ENCODE data around the gene CACHD1. TPM values are rescaled to one million over a fixed set of nuclear protein-coding genes. Genes with fewer than 3 reads are reported as not detected.

The CACHD1 gene
- total RNA-seq, 1 experiment from 2014 or later = 3.9 TPM

DNA sequence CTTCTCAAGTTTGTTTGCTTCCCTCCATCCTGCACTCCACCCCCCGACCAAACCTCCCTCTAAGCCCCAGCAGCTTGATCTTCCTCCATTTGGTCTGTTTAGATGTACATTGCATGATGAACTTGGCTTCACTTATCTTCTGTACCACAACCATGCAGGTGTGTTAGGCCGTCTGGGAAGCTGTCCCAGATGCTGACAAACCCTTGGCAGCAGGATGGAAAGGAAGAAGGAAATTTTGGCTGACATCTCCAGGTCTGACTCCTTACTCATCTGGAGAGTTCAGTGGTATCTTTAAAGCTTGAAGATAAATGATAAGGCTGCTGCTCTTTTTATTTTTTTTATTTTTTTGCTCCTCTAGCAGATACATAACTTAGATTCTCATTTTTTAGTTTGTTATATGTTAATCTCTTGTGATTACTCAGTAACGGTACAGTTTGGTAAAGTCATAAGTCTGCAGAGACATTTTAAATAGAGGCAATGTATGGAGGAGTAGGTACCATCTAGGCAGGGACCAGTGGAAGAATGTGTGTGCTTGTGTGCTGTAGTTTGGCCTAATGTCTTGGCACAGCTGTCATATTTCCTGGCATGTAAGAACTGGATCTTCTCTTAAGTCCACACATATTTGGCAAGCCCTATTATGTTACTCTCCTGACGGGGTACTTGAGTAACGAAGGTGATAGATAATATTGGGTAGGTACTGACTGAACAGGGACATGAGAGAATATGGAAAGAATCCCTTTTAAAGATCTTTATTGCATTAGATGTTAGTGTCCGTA is 79.7 kb downstream of the CACHD1 start:
- Mint-ChIP-seq H3K9me3 (ENCODE audit: unreplicated experiment) (no peaks in the 10 kb centered on the region), H3K36me3 (ENCODE audit: insufficient read depth, unreplicated experiment) (no peaks in the 10 kb centered on the region), H3K27me3 (ENCODE audit: insufficient read depth, unreplicated experiment) (no peaks in the 10 kb centered on the region), H3K4me1 (ENCODE audit: insufficient read depth, unreplicated experiment) (peaks cover 16% of the 10 kb centered on the region), H3K27ac (ENCODE audit: low read depth, unreplicated experiment) (no peak overlapping the region), H3K4me3 (ENCODE audit: unreplicated experiment) (no peak overlapping the region)
- intact Hi-C loops (cut with micrococcal nuclease) = no loop called here
- BruUV-seq (replicated peaks) = no TSS peak
- ChIA-PET CTCF (interaction anchor here (1.1 kb wide), 1 partner anchor 8 kb away, joined by 3 read pairs; no protein-coding TSS in a partner anchor), POLR2A (interaction anchor here (0.6 to 0.7 kb wide), 2 partner anchors 14 to 21 kb away, joined by 3 to 4 read pairs; no protein-coding TSS in a partner anchor)
- TF ChIP-seq, protein P1, sequence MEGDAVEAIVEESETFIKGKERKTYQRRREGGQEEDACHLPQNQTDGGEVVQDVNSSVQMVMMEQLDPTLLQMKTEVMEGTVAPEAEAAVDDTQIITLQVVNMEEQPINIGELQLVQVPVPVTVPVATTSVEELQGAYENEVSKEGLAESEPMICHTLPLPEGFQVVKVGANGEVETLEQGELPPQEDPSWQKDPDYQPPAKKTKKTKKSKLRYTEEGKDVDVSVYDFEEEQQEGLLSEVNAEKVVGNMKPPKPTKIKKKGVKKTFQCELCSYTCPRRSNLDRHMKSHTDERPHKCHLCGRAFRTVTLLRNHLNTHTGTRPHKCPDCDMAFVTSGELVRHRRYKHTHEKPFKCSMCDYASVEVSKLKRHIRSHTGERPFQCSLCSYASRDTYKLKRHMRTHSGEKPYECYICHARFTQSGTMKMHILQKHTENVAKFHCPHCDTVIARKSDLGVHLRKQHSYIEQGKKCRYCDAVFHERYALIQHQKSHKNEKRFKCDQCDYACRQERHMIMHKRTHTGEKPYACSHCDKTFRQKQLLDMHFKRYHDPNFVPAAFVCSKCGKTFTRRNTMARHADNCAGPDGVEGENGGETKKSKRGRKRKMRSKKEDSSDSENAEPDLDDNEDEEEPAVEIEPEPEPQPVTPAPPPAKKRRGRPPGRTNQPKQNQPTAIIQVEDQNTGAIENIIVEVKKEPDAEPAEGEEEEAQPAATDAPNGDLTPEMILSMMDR (IDR thresholded peaks at IDR 0.05; ENCODE audit: unreplicated experiment) = no peak
- DNase-seq (ENCODE audit: unreplicated experiment) = no peak

DNA sequence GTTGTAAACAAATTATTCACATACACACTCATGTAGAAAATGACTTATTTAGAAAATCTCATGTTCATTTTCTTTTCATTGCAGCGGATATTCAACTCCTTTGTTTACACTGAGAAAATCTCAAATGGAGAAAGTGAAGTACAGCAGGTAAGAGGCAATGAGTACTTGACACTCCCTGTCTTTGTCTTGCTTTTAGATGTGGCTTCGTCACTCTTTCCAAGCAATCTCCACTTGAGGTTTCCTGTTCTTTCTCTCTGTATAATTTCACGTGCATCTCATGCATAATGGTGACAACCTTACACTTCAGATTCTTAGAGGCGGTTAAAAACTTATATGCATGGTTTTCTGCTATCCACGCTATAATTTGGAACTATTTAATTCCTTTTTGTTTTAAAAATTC is 80.6 kb downstream of the CACHD1 start:
- intact Hi-C loops (cut with micrococcal nuclease) = no loop called here
- POLR2A ChIA-PET = no interaction called here
- no peak for DNase-seq (ENCODE audit: unreplicated experiment)
- Mint-ChIP-seq H3K27ac (ENCODE audit: low read depth, unreplicated experiment) (no peak overlapping the region), H3K4me3 (ENCODE audit: unreplicated experiment) (no peak overlapping the region), H3K9me3 (ENCODE audit: unreplicated experiment) (no peaks in the 10 kb centered on the region), H3K4me1 (ENCODE audit: insufficient read depth, unreplicated experiment) (peaks cover 17% of the 10 kb centered on the region), H3K27me3 (ENCODE audit: insufficient read depth, unreplicated experiment) (no peaks in the 10 kb centered on the region), H3K36me3 (ENCODE audit: insufficient read depth, unreplicated experiment) (no peaks in the 10 kb centered on the region)
- no TSS peak for BruUV-seq (replicated peaks)
- CTCF ChIA-PET = interaction anchor here (0.7 to 0.9 kb wide), 2 partner anchors 18 to 282 kb away, joined by 5 to 8 read pairs; no protein-coding TSS in a partner anchor
- TF ChIP-seq, protein P1 (IDR thresholded peaks at IDR 0.05; ENCODE audit: unreplicated experiment) = no peak

DNA sequence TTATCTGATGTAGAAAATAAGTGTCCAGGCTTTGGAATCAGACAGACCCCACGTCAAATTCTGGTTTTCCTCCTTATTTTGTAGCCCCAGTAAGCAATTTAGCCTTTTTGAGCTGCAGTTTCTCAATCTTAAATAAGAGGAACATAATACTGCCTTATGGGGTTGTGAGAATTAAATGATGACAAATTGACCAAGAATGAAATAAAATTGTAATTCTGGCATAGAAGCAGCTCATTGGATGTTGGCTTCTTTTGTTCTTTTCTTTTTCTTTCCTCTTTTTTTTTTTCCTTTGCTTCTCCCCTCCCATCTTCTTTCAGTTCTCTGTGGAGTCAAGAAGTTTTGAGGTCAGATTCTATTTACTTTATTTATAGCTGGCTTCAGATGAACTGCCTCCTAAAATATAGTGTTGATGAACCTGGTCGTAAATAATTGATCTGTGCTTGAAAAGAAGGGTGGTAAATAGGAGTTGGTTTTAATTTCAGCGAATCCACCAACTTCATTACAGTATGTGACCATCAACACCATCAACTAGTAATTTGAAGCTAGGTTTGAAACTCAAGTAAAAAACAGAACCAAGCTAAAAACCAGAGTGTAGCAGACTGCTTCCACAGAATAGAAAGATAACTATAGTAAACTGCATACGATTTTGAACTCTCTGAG is 81.1 kb downstream of the CACHD1 start:
- CTCF ChIA-PET = interaction anchor here (0.6 to 0.9 kb wide), 3 partner anchors 19 to 908 kb away, joined by 4 to 8 read pairs (median 5); no protein-coding TSS in a partner anchor
- no TSS peak for BruUV-seq (replicated peaks)

DNA sequence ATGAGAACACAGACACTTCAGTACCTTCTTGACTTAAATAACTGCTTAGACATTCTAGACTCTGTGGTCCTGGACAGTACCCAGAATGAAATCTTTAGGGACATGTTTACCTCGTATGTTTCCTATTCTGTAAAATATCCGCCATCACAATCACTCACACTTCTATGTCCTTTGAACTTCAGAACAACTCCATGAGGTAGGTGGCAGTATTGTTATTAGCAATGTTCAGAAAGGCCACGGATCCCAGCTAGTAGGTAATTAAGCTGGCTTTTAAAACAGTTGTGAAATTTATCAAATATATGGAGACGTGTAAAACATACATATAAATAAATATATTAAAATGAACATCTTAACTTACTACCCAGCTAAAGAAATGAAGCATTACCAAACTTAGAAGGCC is 83.4 kb downstream of the CACHD1 start:
- POLR2A ChIA-PET = interaction anchor here (1.0 kb wide), 1 partner anchor 102 kb away, joined by 4 read pairs; no protein-coding TSS in a partner anchor
- TF ChIP-seq, protein P1 (IDR thresholded peaks at IDR 0.05; ENCODE audit: unreplicated experiment) = no peak
- Mint-ChIP-seq H3K9me3 (ENCODE audit: unreplicated experiment) (no peaks in the 10 kb centered on the region), H3K27ac (ENCODE audit: low read depth, unreplicated experiment) (no peak overlapping the region), H3K27me3 (ENCODE audit: insufficient read depth, unreplicated experiment) (no peaks in the 10 kb centered on the region), H3K4me3 (ENCODE audit: unreplicated experiment) (no peak overlapping the region), H3K4me1 (ENCODE audit: insufficient read depth, unreplicated experiment) (peaks cover 23% of the 10 kb centered on the region), H3K36me3 (ENCODE audit: insufficient read depth, unreplicated experiment) (no peaks in the 10 kb centered on the region)
- BruUV-seq (replicated peaks) = no TSS peak
- CTCF ChIA-PET = interaction anchor here (0.7 to 1.3 kb wide), 5 partner anchors 25 to 271 kb away, joined by 3 to 4 read pairs (median 3); no protein-coding TSS in a partner anchor
- DNase-seq (ENCODE audit: unreplicated experiment) = no peak
- intact Hi-C loops (cut with micrococcal nuclease) = no loop called here

More for the DNA sequence above, 81.1 kb downstream of the CACHD1 start:
- intact Hi-C loops (cut with micrococcal nuclease) = no loop called here
- TF ChIP-seq, protein P1 (IDR thresholded peaks at IDR 0.05; ENCODE audit: unreplicated experiment) = no peak
- POLR2A ChIA-PET = no interaction called here
- no peaks in the 10 kb centered on the region for H3K9me3 Mint-ChIP-seq (ENCODE audit: unreplicated experiment)
- H3K27ac Mint-ChIP-seq (ENCODE audit: low read depth, unreplicated experiment) = no peak overlapping the region
- DNase-seq (ENCODE audit: unreplicated experiment) = no peak
- H3K4me1 Mint-ChIP-seq (ENCODE audit: insufficient read depth, unreplicated experiment) = peaks cover 22% of the 10 kb centered on the region
- H3K4me3 Mint-ChIP-seq (ENCODE audit: unreplicated experiment) = no peak overlapping the region
- H3K36me3 Mint-ChIP-seq (ENCODE audit: insufficient read depth, unreplicated experiment) = no peaks in the 10 kb centered on the region
- no peaks in the 10 kb centered on the region for H3K27me3 Mint-ChIP-seq (ENCODE audit: insufficient read depth, unreplicated experiment)
